Karpas-422 (cell line): Measurements from ENCODE around the gene SP1. TPM values are rescaled to one million over a fixed set of nuclear protein-coding genes. Genes with fewer than 3 reads are reported as not detected.
"Not testable (repeated sequence)": the region's sequence is repeated elsewhere in the genome, so short reads cannot be mapped to it uniquely, and the experiment has no call there.

Experiments used
- DNase-seq: peaks from one replicate; pipeline ENCODE4 v3.0.0-alpha.2; 2015
- H2AFZ ChIP-seq: fragments of 200-600 bp; sonication (generic); 2 replicates; pipeline ENCODE4 v1.6.1; 2014; ENCODE audit warnings: antibody characterized with exemption, low read length, mixed read lengths
- H3K27ac ChIP-seq: fragments of 200-600 bp; sonication (generic); 2 replicates; pipeline ENCODE4 v1.5.1; 2014; ENCODE audit warnings: mild to moderate bottlenecking, low read length, moderate library complexity
- H3K27me3 ChIP-seq: fragments of 200-600 bp; sonication (generic); 2 replicates; pipeline ENCODE4 v1.6.1; 2014; ENCODE audit warnings: low read length, mixed read lengths
- H3K36me3 ChIP-seq: fragments of 200-600 bp; sonication (generic); 2 replicates; pipeline ENCODE4 v1.6.1; 2014; ENCODE audit warnings: low read length, mixed read lengths; ENCODE audit not compliant: insufficient read depth
- H3K4me1 ChIP-seq: fragments of 200-600 bp; sonication (generic); 2 replicates; pipeline ENCODE4 v1.6.1; 2014; ENCODE audit warnings: mild to moderate bottlenecking, low read length, mixed read lengths
- H3K4me2 ChIP-seq: fragments of 200-600 bp; sonication (generic); 2 replicates; pipeline ENCODE4 v1.6.1; 2014; ENCODE audit warnings: low read length, low read depth, mild to moderate bottlenecking; ENCODE audit not compliant: poor library complexity, severe bottlenecking
- H3K4me3 ChIP-seq: fragments of 200-600 bp; sonication (generic); 2 replicates; pipeline ENCODE4 v1.5.1; 2014; ENCODE audit warnings: mild to moderate bottlenecking, antibody characterized with exemption, low read length, mixed read lengths
- H3K79me2 ChIP-seq: fragments of 200-600 bp; sonication (generic); 2 replicates; pipeline ENCODE4 v1.6.1; 2014; ENCODE audit warnings: mild to moderate bottlenecking, low read length, mixed read lengths
- H3K9ac ChIP-seq: fragments of 200-600 bp; sonication (generic); 2 replicates; pipeline ENCODE4 v1.6.0; 2014; ENCODE audit warnings: low read length
- H3K9me2 ChIP-seq: fragments of 200-600 bp; sonication (generic), shearing (Covaris generic); replicated peaks from 2 replicates; pipeline ENCODE4 v1.6.0; 2014; ENCODE audit warnings: mild to moderate bottlenecking, low read length, moderate library complexity; ENCODE audit not compliant: insufficient read depth
- H3K9me3 ChIP-seq: fragments of 300-700, 200-600 bp; sonication (generic); 2 replicates; pipeline ENCODE4 v1.6.1; 2014; ENCODE audit warnings: low read length, mixed read lengths
- H4K20me1 ChIP-seq: fragments of 200-600 bp; sonication (generic); 2 replicates; pipeline ENCODE4 v1.6.1; 2014; ENCODE audit warnings: mild to moderate bottlenecking, antibody characterized with exemption, low read length, low read depth; ENCODE audit not compliant: insufficient read depth
- total RNA-seq: library from RNA; depleted of rRNA; stranded (reverse); fragments of >200 nt; shearing (Covaris generic); gene quantifications from 2 replicates; pipeline ENCODE4 v1.2.3, GENCODE V29; 2014; ENCODE audit warnings: low replicate concordance

The SP1 gene
- total RNA-seq, 1 experiment from 2014 or later: 36.5 TPM

GRCh38 chr12:53402871-53403270 lies 22.9 kb downstream of the SP1 start:
- no peak overlapping the region for H3K4me3 ChIP-seq
- H3K36me3 ChIP-seq: no peaks in the 10 kb centered on the region
- no peak overlapping the region for H2AFZ ChIP-seq
- H3K9me3 ChIP-seq: no peaks in the 10 kb centered on the region
- H3K27ac ChIP-seq: no peak overlapping the region
- H3K4me2 ChIP-seq: no peak overlapping the region
- no peaks in the 10 kb centered on the region for H3K27me3 ChIP-seq
- no peaks in the 10 kb centered on the region for H4K20me1 ChIP-seq
- H3K4me1 ChIP-seq: no peaks in the 10 kb centered on the region
- no peaks in the 10 kb centered on the region for H3K9me2 ChIP-seq
- no peak for DNase-seq
- no peak overlapping the region for H3K9ac ChIP-seq
- H3K79me2 ChIP-seq: peaks cover 49% of the 10 kb centered on the region

DNA sequence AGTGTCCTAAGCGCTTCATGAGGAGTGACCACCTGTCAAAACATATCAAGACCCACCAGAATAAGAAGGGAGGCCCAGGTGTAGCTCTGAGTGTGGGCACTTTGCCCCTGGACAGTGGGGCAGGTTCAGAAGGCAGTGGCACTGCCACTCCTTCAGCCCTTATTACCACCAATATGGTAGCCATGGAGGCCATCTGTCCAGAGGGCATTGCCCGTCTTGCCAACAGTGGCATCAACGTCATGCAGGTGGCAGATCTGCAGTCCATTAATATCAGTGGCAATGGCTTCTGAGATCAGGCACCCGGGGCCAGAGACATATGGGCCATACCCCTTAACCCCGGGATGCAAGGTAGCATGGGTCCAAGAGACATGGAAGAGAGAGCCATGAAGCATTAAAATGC lies 31.0 kb downstream of the SP1 start:
- H3K9me2 ChIP-seq: no peaks in the 10 kb centered on the region
- H3K79me2 ChIP-seq: no peaks in the 10 kb centered on the region
- H3K27me3 ChIP-seq: no peaks in the 10 kb centered on the region
- H3K4me1 ChIP-seq: peaks cover 20% of the 10 kb centered on the region
- H4K20me1 ChIP-seq: no peaks in the 10 kb centered on the region
- H3K27ac ChIP-seq: no peak overlapping the region
- H3K9me3 ChIP-seq: no peaks in the 10 kb centered on the region
- no peak overlapping the region for H3K4me3 ChIP-seq
- peaks cover 20% of the 10 kb centered on the region for H3K36me3 ChIP-seq
- H3K9ac ChIP-seq: no peak overlapping the region
- no peak overlapping the region for H3K4me2 ChIP-seq
- DNase-seq: no peak
- no peak overlapping the region for H2AFZ ChIP-seq

- peaks cover 20% of the 10 kb centered on the region for H3K36me3 ChIP-seq
- no peaks in the 10 kb centered on the region for H3K9me3 ChIP-seq
- no peaks in the 10 kb centered on the region for H4K20me1 ChIP-seq
- no peak overlapping the region for H3K27ac ChIP-seq
- H3K9me2 ChIP-seq: no peaks in the 10 kb centered on the region
- H2AFZ ChIP-seq: no peak overlapping the region
- H3K9ac ChIP-seq: no peak overlapping the region
- no peaks in the 10 kb centered on the region for H3K79me2 ChIP-seq
- H3K4me3 ChIP-seq: no peak overlapping the region
- peaks cover 20% of the 10 kb centered on the region for H3K4me1 ChIP-seq
- H3K4me2 ChIP-seq: no peak overlapping the region
- DNase-seq: no peak
- no peaks in the 10 kb centered on the region for H3K27me3 ChIP-seq
These were observed 33.7 kb downstream of the SP1 start for GRCh38 chr12:53413485-53414204.

DNA sequence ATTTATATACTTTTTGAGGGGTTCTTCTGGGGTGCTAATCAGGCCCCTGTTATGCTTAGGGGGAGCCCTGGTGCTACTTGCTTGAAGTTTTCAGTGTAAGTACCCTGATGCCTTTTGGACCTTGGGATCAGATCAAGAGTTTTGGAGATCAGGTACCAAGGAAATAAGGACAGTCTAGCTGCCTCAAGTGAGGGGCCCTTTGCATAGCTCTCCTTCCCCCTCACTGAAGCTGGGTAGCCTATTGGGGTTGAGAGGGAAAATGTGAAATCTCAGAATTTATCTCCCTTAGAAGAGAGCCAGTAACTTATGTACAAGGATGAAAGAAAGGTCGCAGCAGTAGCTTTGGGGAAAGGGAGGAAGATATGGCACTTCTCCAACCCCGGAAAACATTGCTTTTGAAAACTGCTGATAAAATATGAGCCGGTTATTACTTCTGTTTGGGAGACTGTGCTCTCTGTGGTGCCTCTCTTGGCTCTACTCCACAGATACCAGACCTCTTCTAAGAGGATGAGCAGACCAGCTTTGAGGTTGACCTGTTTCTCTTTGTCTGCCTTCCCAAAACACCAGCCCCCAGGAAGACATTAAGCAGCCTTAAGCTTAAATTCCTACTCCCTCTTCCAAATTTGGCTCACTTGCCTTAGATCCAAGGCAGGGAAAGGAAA lies 34.9 kb downstream of the SP1 start:
- no peak overlapping the region for H3K4me2 ChIP-seq
- no peaks in the 10 kb centered on the region for H3K27me3 ChIP-seq
- H3K36me3 ChIP-seq: peaks cover 15% of the 10 kb centered on the region
- no peaks in the 10 kb centered on the region for H3K79me2 ChIP-seq
- peaks cover 20% of the 10 kb centered on the region for H3K4me1 ChIP-seq
- H3K9ac ChIP-seq: no peak overlapping the region
- H2AFZ ChIP-seq: no peak overlapping the region
- H3K27ac ChIP-seq: no peak overlapping the region
- H3K4me3 ChIP-seq: no peak overlapping the region
- H4K20me1 ChIP-seq: no peaks in the 10 kb centered on the region
- no peak for DNase-seq
- H3K9me2 ChIP-seq: no peaks in the 10 kb centered on the region
- H3K9me3 ChIP-seq: no peaks in the 10 kb centered on the region

DNA sequence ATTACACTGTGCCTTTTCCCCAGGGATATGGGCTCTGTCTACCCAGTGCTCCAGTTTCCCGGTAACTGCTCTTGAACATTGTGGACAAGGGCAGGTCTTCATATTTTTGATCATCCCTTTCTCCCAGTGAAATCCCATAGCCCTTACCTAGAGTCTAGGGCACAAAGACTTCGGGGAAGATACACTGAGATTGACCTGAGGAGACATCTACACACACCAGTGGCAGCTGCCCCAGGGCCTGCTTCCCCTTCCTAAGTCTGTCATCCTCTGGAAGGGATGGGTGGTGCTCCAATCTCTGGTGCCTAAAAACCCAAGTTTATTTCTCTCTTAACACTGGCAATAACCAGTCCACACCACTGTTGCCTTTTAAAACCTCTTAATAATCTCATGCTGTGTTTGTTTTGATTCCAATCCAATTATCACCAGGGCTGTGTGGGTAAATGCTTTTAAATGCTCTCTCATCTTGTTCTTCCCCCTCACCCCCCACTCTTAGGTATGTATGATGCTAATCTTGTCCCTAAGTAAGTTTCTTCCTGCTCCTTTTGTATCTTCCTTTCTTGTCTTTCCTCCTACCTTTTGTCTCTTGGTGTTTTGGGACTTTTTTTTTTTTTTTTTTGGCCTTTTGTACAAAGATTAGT lies 35.9 kb downstream of the SP1 start:
- H3K4me3 ChIP-seq, H4K20me1 ChIP-seq, H3K9me3 ChIP-seq, H3K27ac ChIP-seq, H2AFZ ChIP-seq, H3K9ac ChIP-seq, H3K4me2 ChIP-seq, H3K27me3 ChIP-seq, H3K9me2 ChIP-seq, DNase-seq, H3K79me2 ChIP-seq: not testable (repeated sequence)
- Histone ChIP-seq H3K4me1 (peaks cover 20% of the 10 kb centered on the region), H3K36me3 (peaks cover 13% of the 10 kb centered on the region)

DNA sequence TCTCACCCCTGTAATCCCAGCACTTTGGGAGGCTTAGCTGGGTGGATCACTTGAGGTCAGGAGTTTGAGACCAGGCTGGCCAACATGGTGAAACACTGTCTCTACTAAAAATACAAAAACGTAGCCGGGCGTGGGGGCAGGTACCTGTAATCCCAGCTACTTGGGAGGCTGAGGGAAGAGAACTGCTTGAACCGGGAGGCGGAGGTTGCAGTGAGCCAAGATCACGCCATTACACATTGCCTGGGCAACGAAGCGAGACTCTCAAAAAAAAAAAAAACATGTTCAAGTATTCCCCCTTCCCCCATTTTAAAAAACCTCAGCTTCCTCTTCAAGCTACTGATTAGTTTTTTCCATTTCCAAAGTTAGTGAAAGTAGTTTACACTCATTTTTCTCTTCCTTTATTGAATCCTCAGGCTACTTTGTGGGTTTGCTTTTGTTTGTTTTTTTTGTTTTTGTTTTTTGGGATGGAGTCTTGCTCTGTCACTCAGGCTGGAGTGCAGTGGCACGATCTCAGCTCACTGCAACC lies 37.4 kb downstream of the SP1 start:
- not testable (repeated sequence) for H3K79me2 ChIP-seq, H3K9me2 ChIP-seq, DNase-seq, H3K27me3 ChIP-seq, H3K9me3 ChIP-seq, H4K20me1 ChIP-seq, H3K27ac ChIP-seq, H3K36me3 ChIP-seq, H2AFZ ChIP-seq, H3K4me3 ChIP-seq, H3K4me2 ChIP-seq, H3K9ac ChIP-seq
- peaks cover 23% of the 10 kb centered on the region for H3K4me1 ChIP-seq

DNA sequence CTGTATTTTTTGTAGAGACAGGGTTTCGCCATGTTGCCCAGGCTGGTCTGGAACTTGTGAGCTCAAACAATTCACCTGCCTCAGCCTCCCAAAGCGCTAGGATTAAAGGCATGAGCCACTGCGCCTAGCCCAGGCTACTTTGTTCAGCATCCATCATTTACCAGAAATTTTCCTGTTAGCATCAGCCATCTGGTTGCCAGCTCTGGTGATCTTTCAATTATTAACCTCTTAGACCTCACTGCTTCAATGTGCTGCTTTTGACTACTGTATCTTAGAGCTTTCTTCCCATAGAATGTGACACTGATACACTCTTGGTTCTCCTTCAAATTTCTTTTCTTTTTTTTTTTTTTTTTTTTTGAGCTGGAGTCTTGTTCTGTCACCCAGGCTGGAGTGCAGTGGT lies 38.2 kb downstream of the SP1 start:
- DNase-seq: no peak
- Histone ChIP-seq H3K9me2 (no peaks in the 10 kb centered on the region), H3K27ac (no peak overlapping the region), H3K27me3 (no peaks in the 10 kb centered on the region), H3K4me3 (no peak overlapping the region), H3K4me1 (peaks cover 15% of the 10 kb centered on the region), H2AFZ (no peak overlapping the region), H3K79me2 (no peaks in the 10 kb centered on the region), H3K9me3 (no peaks in the 10 kb centered on the region), H3K4me2 (no peak overlapping the region), H3K36me3 (peaks cover 9% of the 10 kb centered on the region), H3K9ac (no peak overlapping the region), H4K20me1 (no peaks in the 10 kb centered on the region)

- Histone ChIP-seq H3K9me3 (no peaks in the 10 kb centered on the region), H3K4me3 (no peak overlapping the region), H3K27me3 (no peaks in the 10 kb centered on the region), H3K9me2 (no peaks in the 10 kb centered on the region), H3K4me2 (no peak overlapping the region), H3K27ac (no peak overlapping the region), H3K36me3 (no peaks in the 10 kb centered on the region), H3K79me2 (no peaks in the 10 kb centered on the region), H4K20me1 (no peaks in the 10 kb centered on the region), H3K4me1 (peaks cover 4% of the 10 kb centered on the region), H2AFZ (no peak overlapping the region), H3K9ac (no peak overlapping the region)
- DNase-seq: no peak
These were observed 39.8 kb downstream of the SP1 start for GRCh38 chr12:53419756-53420155.
